ENCODE results near the gene LINGO3. TPM values are rescaled to one million over a fixed set of nuclear protein-coding genes. Genes with fewer than 3 reads are reported as not detected.

The LINGO3 gene
- total and polyA plus RNA-seq, 2 of the 8 experiments (the other 6 are each of a cell fraction or from before 2014, with no cell fraction given): 0.59 TPM; not detected in 1

DNA sequence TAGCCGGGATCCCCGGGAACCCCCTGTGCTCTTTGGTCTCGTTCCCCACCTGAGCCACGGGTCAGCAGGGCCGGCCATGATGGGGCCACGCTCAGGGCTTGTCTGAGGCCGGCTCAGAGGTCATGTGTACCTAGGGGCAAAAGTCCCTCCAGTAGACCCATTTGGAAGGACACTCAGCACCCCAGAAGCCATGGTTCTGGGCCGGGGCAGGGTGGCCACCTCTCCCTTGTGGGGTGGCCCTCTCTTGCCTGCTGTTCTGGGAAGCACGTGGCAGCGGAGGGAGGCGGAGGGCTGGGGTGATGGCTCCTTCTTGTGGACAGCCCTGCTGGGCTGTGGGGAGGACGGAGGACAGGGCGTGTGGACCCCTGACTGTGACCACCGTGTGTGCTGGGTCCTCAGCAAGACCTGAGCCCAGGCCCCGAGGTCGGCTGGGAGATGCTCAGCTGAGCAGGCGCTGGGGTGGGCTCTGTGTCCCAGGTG is 19.6 kb downstream of the LINGO3 start:
- no peak for TF ChIP-seq SP1 (IDR thresholded peaks at IDR 0.05; ENCODE audit: low read depth, low read length)
- no peak for TF ChIP-seq KDM5A (IDR thresholded peaks at IDR 0.05; ENCODE audit: low read length)
- TF ChIP-seq TBP (IDR thresholded peaks at IDR 0.05; ENCODE audit: low read depth, low read length): no peak
- no peak for TF ChIP-seq RXRA (IDR thresholded peaks at IDR 0.05; ENCODE audit: insufficient read depth, low read depth, low read length)
- no peak for TF ChIP-seq BACH1 (IDR thresholded peaks at IDR 0.05; ENCODE audit: low read length)
- no peak for TF ChIP-seq GABPA (IDR thresholded peaks at IDR 0.05; ENCODE audit: borderline replicate concordance, insufficient read depth, low read length)
- TF ChIP-seq SUZ12 (IDR thresholded peaks at IDR 0.05; ENCODE audit: low read length): no peak
- TF ChIP-seq BRCA1 (IDR thresholded peaks at IDR 0.05; ENCODE audit: low read depth, low read length): no peak
- no peak for TF ChIP-seq SIX5 (IDR thresholded peaks at IDR 0.05; ENCODE audit: low read depth, low read length)
- peaks cover 40 to 63% (median 57%) of the 10 kb centered on the region in 4 experiments for H3K27me3 ChIP-seq (replicated peaks in 1 of 4; ENCODE audit: control insufficient read depth in 3 of 4, extremely low read depth in 1 of 4, insufficient read depth in 3 of 4, low read length in 3 of 4)

More for the DNA sequence above, 19.6 kb downstream of the LINGO3 start:
- Histone ChIP-seq H3K23ac (ENCODE audit: insufficient read length) (no peak overlapping the region), H3K9ac (replicated peaks in 1 of 4; ENCODE audit: extremely low read depth in 1 of 4, low read depth in 3 of 4, low read length in 3 of 4) (no peak overlapping the region), H4K5ac (ENCODE audit: insufficient read length, low read depth, low read length) (no peak overlapping the region), H3K27ac (ENCODE audit: low read depth, low read length) (no peak overlapping the region), H3K56ac (replicated peaks; ENCODE audit: insufficient read length, low read depth, low read length) (no peak overlapping the region), H3K4ac (replicated peaks; ENCODE audit: insufficient read length, low read depth, low read length) (no peak overlapping the region), H3K9me3 (ENCODE audit: insufficient read depth in 2 of 2, low read depth in 1 of 2, low read length in 1 of 2) (no peaks in the 10 kb centered on the region), H3K79me1 (ENCODE audit: low read depth, low read length) (no peaks in the 10 kb centered on the region), H4K8ac (ENCODE audit: extremely low read depth, insufficient read depth, low read length) (no peak overlapping the region), H2BK12ac (ENCODE audit: low read depth, low read length) (peak overlapping the region; percentile 50; the same call in 1 of the 2 replicates), H3K4me3 (ENCODE audit: extremely low read depth in 1 of 4, insufficient read depth in 2 of 4, low read depth in 3 of 4, low read length in 4 of 4) (no peak overlapping the region), H2BK120ac (replicated peaks; ENCODE audit: low read depth, low read length) (no peak overlapping the region), H3K14ac (ENCODE audit: insufficient read length) (no peak overlapping the region), H3K4me2 (ENCODE audit: insufficient read depth in 1 of 2, low read depth in 2 of 2, low read length in 2 of 2) (no peak overlapping the region), H2AK5ac (ENCODE audit: low read depth, low read length) (peak overlapping the region; percentile 84; the same call in 1 of the 2 replicates), H3K4me1 (replicated peaks in 1 of 4; ENCODE audit: control insufficient read depth in 3 of 4, insufficient read depth in 4 of 4, low read length in 3 of 4) (peaks cover 0 to 22% (median 9%) of the 10 kb centered on the region in 4 experiments; a peak in 5 of 7 replicates), H2BK15ac (ENCODE audit: low read length) (peak overlapping the region; percentile 75; the same call in 1 of the 2 replicates), H4K91ac (replicated peaks; ENCODE audit: insufficient read length, low read length) (peak overlapping the region; percentile 40), H4K20me1 (replicated peaks in 1 of 2; ENCODE audit: control insufficient read depth in 1 of 2, insufficient read depth in 2 of 2, low read length in 2 of 2) (peaks cover 0 to 11% of the 10 kb centered on the region in 2 experiments), H2AFZ (ENCODE audit: low read length) (no peak overlapping the region), H3K79me2 (ENCODE audit: control insufficient read depth in 1 of 2, insufficient read depth in 2 of 2, low read length in 2 of 2) (no peaks in the 10 kb centered on the region), H2BK20ac (ENCODE audit: low read length) (no peak overlapping the region), H3K23me2 (ENCODE audit: low read depth, low read length) (peaks cover 10% of the 10 kb centered on the region; the same call in 1 of the 2 replicates), H3K18ac (ENCODE audit: extremely low read depth, low read length) (no peak overlapping the region), H3K36me3 (ENCODE audit: control insufficient read depth in 2 of 4, insufficient read depth in 4 of 4, low read length in 3 of 4) (peaks cover 0 to 6% (median 0%) of the 10 kb centered on the region in 4 experiments; a peak in 1 of 8 replicates), H2BK5ac (ENCODE audit: low read depth, low read length) (no peak overlapping the region)
- POLR2A ChIA-PET (ENCODE audit: partially characterized antibody): interaction anchor here (0.7 to 3.1 kb wide), 10 partner anchors 10 to 86 kb away, joined by 3 to 25 read pairs (median 4); no protein-coding TSS in a partner anchor
- DNase-seq (ENCODE audit: low read depth in 1 of 2, low spot score in 2 of 2) (no peak), FAIRE-seq (no peak)
- CTCF ChIA-PET (ENCODE audit: partially characterized antibody): interaction anchor here (0.8 to 5.0 kb wide), 8 partner anchors 11 to 95 kb away, joined by 3 to 46 read pairs (median 6); no protein-coding TSS in a partner anchor
- WGBS, 2 experiments (ENCODE audit: extremely low coverage in 1 of 2, insufficient coverage in 1 of 2, insufficient read length in 1 of 2, insufficient replicate concordance in 2 of 2, low coverage in 1 of 2, low lambda C conversion rate in 2 of 2, missing lambda C conversion rate in 1 of 2): 93% methylated on average over 13 of the region's 17 CpGs; no CpG with 5 or more reads in 1 of the 2 experiments
